Tibial artery (tissue), 4 donors: ENCODE results near the gene KIAA1671.

Experiments used
- DNase-seq, 2 donors: peaks; one replicate each; pipeline ENCODE4 v3.0.0-alpha.2; 2019
- H3K27ac ChIP-seq, 2 donors: fragments of 200-600 bp; sonication (generic) in 1 of 2; 1 replicate in 1 of 2; 2 replicates in 1 of 2; pipeline ENCODE4 v1.5.1; 2018 to 2019; ENCODE audit warnings: mild to moderate bottlenecking in 1 of 2
- H3K27me3 ChIP-seq, 2 donors: fragments of 200-600 bp; sonication (generic) in 1 of 2; one replicate each; pipeline versions ENCODE4 v1.5.1 to v1.6.0; 2016 to 2019
- H3K36me3 ChIP-seq, 3 donors: fragments of 200-600 bp; sonication (generic) in 2 of 3; one replicate each; pipeline ENCODE4 v1.5.1; 2016 to 2019; ENCODE audit warnings: mild to moderate bottlenecking in 2 of 3
- H3K4me1 ChIP-seq, 4 donors: fragments of 200-600 bp; sonication (generic) in 2 of 4; 1 replicate in 3 of 4; 2 replicates in 1 of 4; pipeline ENCODE4 v1.5.1; 2016 to 2019
- H3K4me3 ChIP-seq, 2 donors: fragments of 200-600 bp; sonication (generic) in 1 of 2; 1 replicate in 1 of 2; 2 replicates in 1 of 2; pipeline ENCODE4 v1.5.1; 2018 to 2019; ENCODE audit warnings: mild to moderate bottlenecking in 2 of 2
- H3K9me3 ChIP-seq, 3 donors: fragments of 200-600 bp; sonication (generic) in 1 of 3; one replicate each; pipeline ENCODE4 v1.5.1; 2016 to 2019
- intact Hi-C: fragments of 100-400 bp; cut with DNase I; formaldehyde crosslinking; loops from one replicate; pipeline ENCODE4 v1.15.0; 2023; ENCODE audit warnings: low total_unique reads
- TF ChIP-seq, protein P1 (sequence below), 2 experiments: fragments of 200-600 bp in 1 of 2; fragments of 450-650 bp in 1 of 2; IDR thresholded peaks; one replicate each; pipeline ENCODE4 v1.5.1; 2017 to 2019; ENCODE audit warnings: antibody characterized with exemption in 2 of 2, mild to moderate bottlenecking in 1 of 2, moderate library complexity in 1 of 2

The KIAA1671 gene

DNA sequence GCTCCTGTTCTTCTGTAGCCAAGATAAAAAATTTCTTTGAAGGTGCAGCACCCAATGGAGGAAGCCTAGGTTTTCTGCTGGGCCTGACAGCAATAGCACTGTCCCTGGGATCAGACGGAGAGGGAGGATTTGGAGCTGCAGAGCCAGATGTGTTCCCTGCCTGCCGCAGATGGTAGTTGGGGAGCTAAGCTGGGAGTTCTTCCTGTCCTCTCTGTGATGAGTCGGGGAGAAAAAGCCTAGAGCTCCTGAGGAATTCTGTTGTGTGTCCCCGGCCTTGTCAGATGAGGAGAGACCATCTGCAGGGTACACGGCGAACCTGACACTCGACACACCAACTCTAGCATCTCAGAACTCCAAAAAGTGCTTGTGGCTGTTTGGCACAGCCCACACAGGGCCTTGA is 143.4 kb downstream of the KIAA1671 start:
- no peak overlapping the region for H3K4me3 ChIP-seq
- TF ChIP-seq, protein P1, sequence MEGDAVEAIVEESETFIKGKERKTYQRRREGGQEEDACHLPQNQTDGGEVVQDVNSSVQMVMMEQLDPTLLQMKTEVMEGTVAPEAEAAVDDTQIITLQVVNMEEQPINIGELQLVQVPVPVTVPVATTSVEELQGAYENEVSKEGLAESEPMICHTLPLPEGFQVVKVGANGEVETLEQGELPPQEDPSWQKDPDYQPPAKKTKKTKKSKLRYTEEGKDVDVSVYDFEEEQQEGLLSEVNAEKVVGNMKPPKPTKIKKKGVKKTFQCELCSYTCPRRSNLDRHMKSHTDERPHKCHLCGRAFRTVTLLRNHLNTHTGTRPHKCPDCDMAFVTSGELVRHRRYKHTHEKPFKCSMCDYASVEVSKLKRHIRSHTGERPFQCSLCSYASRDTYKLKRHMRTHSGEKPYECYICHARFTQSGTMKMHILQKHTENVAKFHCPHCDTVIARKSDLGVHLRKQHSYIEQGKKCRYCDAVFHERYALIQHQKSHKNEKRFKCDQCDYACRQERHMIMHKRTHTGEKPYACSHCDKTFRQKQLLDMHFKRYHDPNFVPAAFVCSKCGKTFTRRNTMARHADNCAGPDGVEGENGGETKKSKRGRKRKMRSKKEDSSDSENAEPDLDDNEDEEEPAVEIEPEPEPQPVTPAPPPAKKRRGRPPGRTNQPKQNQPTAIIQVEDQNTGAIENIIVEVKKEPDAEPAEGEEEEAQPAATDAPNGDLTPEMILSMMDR (IDR thresholded peaks at IDR 0.05) = no peak
- intact Hi-C loops = no loop called here
- peak overlapping the region; percentile 67 to 71 for H3K27ac ChIP-seq
- no peaks in the 10 kb centered on the region for H3K36me3 ChIP-seq
- H3K9me3 ChIP-seq = no peaks in the 10 kb centered on the region
- DNase-seq = no peak
- no peaks in the 10 kb centered on the region for H3K27me3 ChIP-seq
- H3K4me1 ChIP-seq = peaks cover 0 to 87% (median 49%) of the 10 kb centered on the region in 4 donors

DNA sequence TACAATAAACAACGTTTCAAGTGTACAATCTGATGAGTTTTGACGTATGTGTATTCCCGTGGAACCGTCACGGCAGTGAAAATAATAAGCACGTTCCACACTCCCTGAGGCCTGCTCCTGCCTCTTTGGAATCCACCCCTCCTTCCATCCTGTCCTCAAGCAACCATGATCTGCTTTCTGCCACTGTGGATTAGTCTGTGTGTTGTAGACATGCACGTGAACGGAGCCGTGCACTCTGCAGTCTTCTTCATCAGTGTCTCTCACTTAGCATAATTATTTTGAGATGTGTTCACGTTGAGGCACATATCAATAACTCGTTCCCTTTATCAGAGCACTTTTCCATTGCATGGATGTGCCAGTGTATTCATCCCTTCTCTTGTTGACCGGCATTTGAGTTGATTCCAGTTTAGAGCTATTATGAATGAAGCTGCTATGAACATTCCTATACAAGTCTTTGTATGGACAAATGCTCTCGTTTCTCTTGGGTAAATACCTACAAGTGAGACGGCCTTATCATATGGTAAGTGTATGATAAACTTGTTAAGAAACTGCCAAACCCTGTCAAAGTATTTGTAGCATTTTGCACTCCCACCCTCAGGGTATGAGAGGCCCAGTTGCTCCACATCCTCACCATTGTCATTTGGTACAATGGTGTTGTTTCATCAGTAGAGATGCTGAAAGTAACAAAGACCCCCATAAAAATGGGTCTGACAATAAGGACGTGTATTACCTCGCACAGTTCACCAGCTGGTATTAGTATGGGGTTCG is 144.3 kb downstream of the KIAA1671 start:
- DNase-seq = no peak
- intact Hi-C loops = no loop called here
- peaks cover 0 to 87% (median 59%) of the 10 kb centered on the region in 4 donors for H3K4me1 ChIP-seq
- H3K27me3 ChIP-seq = no peaks in the 10 kb centered on the region
- H3K4me3 ChIP-seq = no peak overlapping the region
- H3K9me3 ChIP-seq = no peaks in the 10 kb centered on the region
- peak overlapping the region; percentile 67 to 71 for H3K27ac ChIP-seq
- H3K36me3 ChIP-seq = no peaks in the 10 kb centered on the region
- TF ChIP-seq, protein P1 (IDR thresholded peaks at IDR 0.05) = no peak

DNA sequence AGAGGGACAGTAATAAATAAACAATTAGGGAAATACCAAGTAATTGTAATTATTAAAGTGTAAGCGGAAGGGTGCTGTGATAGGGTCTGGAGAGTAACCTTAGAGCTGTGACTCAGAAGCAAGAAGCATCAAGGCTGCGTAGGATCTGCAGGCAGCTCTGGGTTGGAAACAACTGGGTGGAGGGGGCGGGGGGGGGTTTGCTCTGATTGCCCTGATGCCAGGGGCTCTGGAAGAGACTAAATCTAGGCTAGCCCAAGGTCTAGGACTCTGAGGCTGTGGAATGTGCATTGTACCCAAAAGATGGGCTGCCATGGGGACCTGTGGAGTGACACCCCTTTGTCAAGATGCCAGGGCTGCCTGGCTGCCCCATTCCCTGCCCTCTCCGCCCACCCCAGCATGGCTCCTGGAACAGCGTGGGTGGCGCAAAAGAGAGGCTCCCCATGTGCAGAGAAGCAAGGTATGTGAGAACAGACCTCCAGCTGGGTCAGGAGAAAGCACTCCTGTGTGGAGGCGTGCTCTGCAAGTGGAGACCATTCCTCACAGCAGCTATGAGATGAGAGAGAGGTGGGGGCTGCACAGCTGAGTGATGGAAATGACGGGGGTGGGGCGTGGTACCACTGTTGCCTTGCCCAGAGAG is 146.0 kb downstream of the KIAA1671 start:
- Histone ChIP-seq H3K4me3 (no peak overlapping the region), H3K4me1 (peaks cover 0 to 83% (median 51%) of the 10 kb centered on the region in 4 donors), H3K36me3 (no peaks in the 10 kb centered on the region), H3K9me3 (no peaks in the 10 kb centered on the region), H3K27me3 (no peaks in the 10 kb centered on the region), H3K27ac (peak overlapping the region; percentile 80 to 81)
- intact Hi-C loops = no loop called here
- no peak for DNase-seq
- TF ChIP-seq, protein P1 (IDR thresholded peaks at IDR 0.05) = no peak

DNA sequence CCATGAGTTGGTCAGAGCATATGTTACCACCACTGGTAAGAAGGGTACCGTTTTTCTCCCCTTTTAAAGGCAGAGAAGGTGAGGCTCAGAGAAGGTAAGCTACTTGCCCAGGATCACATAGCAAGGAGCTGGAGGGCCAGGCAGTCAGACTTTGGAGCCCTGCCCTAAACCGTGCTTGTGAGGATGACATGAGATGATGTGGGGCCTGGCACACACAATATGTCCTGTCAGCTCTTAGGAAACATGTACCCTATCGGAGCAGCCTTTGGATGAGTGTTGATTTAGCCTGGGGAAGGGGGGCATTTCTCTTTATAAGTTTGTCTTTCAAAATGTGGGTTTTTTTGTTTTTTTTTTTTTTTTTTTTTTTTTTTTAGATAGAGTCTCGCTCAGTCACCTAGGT is 146.7 kb downstream of the KIAA1671 start:
- no peak for DNase-seq
- Histone ChIP-seq H3K27me3 (no peaks in the 10 kb centered on the region), H3K27ac (peak overlapping the region; percentile 80 to 81), H3K4me1 (peaks cover 0 to 78% (median 47%) of the 10 kb centered on the region in 4 donors), H3K36me3 (no peaks in the 10 kb centered on the region), H3K9me3 (no peaks in the 10 kb centered on the region), H3K4me3 (no peak overlapping the region)
- TF ChIP-seq, protein P1 (IDR thresholded peaks at IDR 0.05) = no peak
- intact Hi-C loops = no loop called here

DNA sequence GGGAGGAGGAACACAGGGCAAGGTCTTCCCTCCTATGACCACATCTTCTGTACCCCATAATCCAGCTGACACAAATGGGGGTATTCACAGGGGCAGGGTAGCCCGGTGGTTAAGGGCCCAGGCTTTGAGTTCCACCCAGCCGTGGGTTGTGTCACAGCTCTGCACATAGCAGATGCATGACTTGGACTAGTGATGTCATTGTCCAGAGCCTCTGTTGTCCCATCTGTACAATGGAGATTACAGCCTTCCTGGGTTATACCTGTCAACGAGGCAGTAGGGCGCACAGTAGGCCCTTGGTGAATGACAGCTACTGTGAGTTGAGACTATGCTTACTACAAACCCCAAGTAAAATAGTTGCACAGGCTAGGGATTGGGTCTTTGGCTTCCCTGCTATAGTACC is 147.9 kb downstream of the KIAA1671 start:
- DNase-seq = no peak
- intact Hi-C loops = no loop called here
- Histone ChIP-seq H3K27me3 (no peaks in the 10 kb centered on the region), H3K4me1 (peaks cover 0 to 66% (median 40%) of the 10 kb centered on the region in 4 donors), H3K27ac (peak overlapping the region; percentile 80 to 81), H3K4me3 (no peak overlapping the region), H3K36me3 (no peaks in the 10 kb centered on the region), H3K9me3 (no peaks in the 10 kb centered on the region)
- TF ChIP-seq, protein P1 (IDR thresholded peaks at IDR 0.05) = no peak
